ENCODE data around the gene VPS13D. TPM values are rescaled to one million over a fixed set of nuclear protein-coding genes. Genes with fewer than 3 reads are reported as not detected.

Gene VPS13D
- total and polyA plus RNA-seq, 2 donors from 2014 or later = 19.4 to 75.8 TPM

DNA sequence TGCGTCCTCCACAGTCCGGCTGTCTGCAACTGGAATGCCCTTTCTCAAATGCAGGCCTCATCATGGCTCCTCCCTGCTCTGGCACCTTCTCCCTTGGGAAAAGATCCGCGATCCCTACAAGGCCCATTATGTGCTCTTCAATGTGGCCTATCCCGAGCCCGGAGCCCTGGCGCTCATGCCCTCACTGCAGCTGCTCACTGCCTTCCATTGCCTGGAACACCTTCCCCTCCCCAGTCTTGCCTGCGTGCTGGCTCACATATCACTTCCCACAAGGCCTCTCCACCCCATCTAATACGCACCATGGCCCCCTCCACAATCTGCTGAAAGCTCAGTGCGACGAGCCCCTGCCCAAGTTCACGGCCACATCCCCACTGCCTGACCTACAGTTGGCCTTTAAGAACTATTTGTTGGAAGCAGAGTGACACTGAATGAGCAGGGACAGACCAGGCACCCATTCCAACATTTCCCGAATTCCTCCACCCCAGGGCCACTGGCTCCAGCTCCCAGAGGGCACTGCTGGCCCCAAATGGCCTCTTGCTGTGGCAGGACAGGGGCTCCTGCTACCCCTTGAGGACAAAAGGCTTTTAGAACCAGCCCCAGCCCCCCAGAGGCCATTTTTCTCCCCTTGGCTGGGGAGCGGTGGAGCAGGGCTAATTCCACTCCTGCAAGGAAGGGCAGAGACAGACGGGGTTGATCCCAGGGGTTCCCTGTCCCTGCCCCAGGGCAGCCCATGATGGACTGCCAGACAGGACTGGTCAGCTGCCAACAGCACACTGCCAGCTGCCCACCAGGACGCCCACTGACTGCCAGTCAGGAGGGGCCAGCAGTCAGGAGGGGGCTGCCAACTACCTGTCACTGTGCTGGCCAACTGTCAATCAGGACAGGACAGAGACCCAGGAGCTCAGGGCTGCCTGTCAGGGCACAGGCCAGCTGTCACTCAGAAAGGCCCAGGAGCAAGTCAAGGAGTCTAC is 323.4 kb downstream of the VPS13D start:
- no peak for TF ChIP-seq CTCF (IDR thresholded peaks at IDR 0.05; ENCODE audit: borderline replicate concordance, extremely low read depth, insufficient read depth)
- Histone ChIP-seq H3K4me3 (ENCODE audit: low read length in 3 of 3) (no peak overlapping the region), H3K27me3 (ENCODE audit: control insufficient read depth, insufficient read depth, low read length) (no peaks in the 10 kb centered on the region), H3K27ac (ENCODE audit: low read depth in 2 of 2, low read length in 2 of 2) (peak overlapping the region in 1 of 2 donors; percentile 14), H3K4me1 (ENCODE audit: control insufficient read depth in 2 of 3, insufficient read depth in 2 of 3, low read depth in 1 of 3, low read length in 3 of 3) (peaks cover 0 to 16% (median 6%) of the 10 kb centered on the region in 3 donors), H3K36me3 (ENCODE audit: control insufficient read depth in 2 of 3, insufficient read depth in 3 of 3, low read length in 3 of 3) (no peaks in the 10 kb centered on the region), H3K9me3 (ENCODE audit: control insufficient read depth in 2 of 3, insufficient read depth in 1 of 3, low read length in 3 of 3) (no peaks in the 10 kb centered on the region), H3K9ac (ENCODE audit: low read length in 3 of 3) (no peak overlapping the region)
- FAIRE-seq (no peak), DNase-seq (peak in 3 of 5 donors; percentile 25 to 53 (median 52))
- intact Hi-C loops (cut with DNase I) = no loop called here

DNA sequence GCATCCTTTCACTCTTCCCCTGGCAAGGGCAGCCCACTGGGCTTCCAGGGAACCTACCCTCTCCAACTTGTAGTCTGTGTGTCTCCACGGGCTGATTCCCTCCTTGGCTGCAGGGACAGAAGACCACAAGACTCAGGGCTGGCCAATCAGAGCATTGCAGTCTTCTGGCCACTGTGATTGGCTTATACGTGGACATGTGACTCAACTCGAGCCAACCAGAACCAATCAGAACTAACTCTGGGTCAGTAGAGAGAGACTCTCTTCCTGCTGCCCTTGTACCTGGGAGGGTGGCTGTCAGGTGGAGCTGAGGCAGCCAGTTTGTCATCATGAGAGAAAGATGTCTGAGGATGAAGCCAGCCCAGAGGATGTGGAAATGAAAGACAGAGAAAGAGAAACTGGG is 324.1 kb downstream of the VPS13D start:
- FAIRE-seq = no peak
- Histone ChIP-seq H3K27ac (ENCODE audit: low read depth in 2 of 2, low read length in 2 of 2) (no peak overlapping the region), H3K27me3 (ENCODE audit: control insufficient read depth, insufficient read depth, low read length) (no peaks in the 10 kb centered on the region), H3K9ac (ENCODE audit: low read length in 3 of 3) (no peak overlapping the region), H3K9me3 (ENCODE audit: control insufficient read depth in 2 of 3, insufficient read depth in 1 of 3, low read length in 3 of 3) (no peaks in the 10 kb centered on the region), H3K36me3 (ENCODE audit: control insufficient read depth in 2 of 3, insufficient read depth in 3 of 3, low read length in 3 of 3) (no peaks in the 10 kb centered on the region), H3K4me1 (ENCODE audit: control insufficient read depth in 2 of 3, insufficient read depth in 2 of 3, low read depth in 1 of 3, low read length in 3 of 3) (peaks cover 0 to 16% (median 6%) of the 10 kb centered on the region in 3 donors), H3K4me3 (ENCODE audit: low read length in 3 of 3) (no peak overlapping the region)
- no peak for TF ChIP-seq CTCF (IDR thresholded peaks at IDR 0.05; ENCODE audit: borderline replicate concordance, extremely low read depth, insufficient read depth)
- peak in 1 of 5 donors; percentile 27 for DNase-seq
- intact Hi-C loops (cut with DNase I) = no loop called here

DNA sequence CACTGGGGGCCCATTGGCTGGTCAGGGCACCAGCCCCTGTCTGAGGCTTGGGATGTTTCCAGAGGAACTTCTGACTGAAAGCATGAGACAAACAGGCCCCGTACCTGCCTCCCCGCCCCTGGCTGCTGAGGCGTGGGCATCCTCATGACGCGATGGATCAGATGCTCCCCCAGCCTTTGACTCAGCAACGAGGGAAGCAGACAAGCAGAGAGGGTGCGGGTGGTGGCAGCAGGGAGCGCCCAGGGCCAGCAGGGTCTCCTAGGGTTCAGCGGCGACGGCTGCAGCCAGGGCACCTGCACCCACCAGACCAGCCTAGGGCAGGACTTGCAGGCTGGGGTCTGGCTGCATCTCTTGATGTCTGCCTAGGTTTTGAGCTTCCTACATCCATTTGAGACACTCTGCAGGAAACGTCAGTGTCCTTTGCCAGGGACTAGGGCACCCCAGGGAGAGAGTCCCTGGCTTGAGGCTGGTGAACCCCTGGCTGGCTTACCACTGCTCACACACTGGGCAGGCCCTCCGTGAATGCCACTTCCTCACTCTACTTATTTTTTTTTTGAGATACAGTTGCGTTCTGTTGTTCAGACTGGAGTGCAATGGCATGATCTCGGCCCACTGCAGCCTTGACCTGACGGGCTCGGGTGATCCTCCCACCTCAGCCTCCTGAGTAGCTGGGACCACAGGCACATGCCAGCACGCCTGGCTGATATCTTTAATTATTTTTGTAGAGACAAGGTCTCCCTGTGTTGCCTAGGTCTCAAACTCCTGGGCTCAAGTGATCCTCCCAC is 324.9 kb downstream of the VPS13D start:
- no peak overlapping the region for H3K4me3 ChIP-seq (ENCODE audit: low read length in 3 of 3)
- H3K9me3 ChIP-seq (ENCODE audit: control insufficient read depth in 2 of 3, insufficient read depth in 1 of 3, low read length in 3 of 3) = no peaks in the 10 kb centered on the region
- intact Hi-C loops (cut with DNase I) = no loop called here
- no peaks in the 10 kb centered on the region for H3K27me3 ChIP-seq (ENCODE audit: control insufficient read depth, insufficient read depth, low read length)
- peak in 1 of 5 donors; percentile 26 for DNase-seq
- no peak for FAIRE-seq
- no peak overlapping the region for H3K9ac ChIP-seq (ENCODE audit: low read length in 3 of 3)
- H3K4me1 ChIP-seq (ENCODE audit: control insufficient read depth in 2 of 3, insufficient read depth in 2 of 3, low read depth in 1 of 3, low read length in 3 of 3) = peaks cover 0 to 12% (median 0%) of the 10 kb centered on the region in 3 donors
- no peaks in the 10 kb centered on the region for H3K36me3 ChIP-seq (ENCODE audit: control insufficient read depth in 2 of 3, insufficient read depth in 3 of 3, low read length in 3 of 3)
- no peak overlapping the region for H3K27ac ChIP-seq (ENCODE audit: low read depth in 2 of 2, low read length in 2 of 2)
- no peak for TF ChIP-seq CTCF (IDR thresholded peaks at IDR 0.05; ENCODE audit: borderline replicate concordance, extremely low read depth, insufficient read depth)

All from kidney (tissue), 14 donors.